ENCODE data around the gene CAPSL. TPM values are rescaled to one million over a fixed set of nuclear protein-coding genes. Genes with fewer than 3 reads are reported as not detected.
"Not testable (repeated sequence)": the region's sequence is repeated elsewhere in the genome, so short reads cannot be mapped to it uniquely, and the experiment has no call there.

Gene CAPSL
- total and polyA plus RNA-seq, 2 experiments from 2014 or later = 0.19 to 4.5 TPM

GRCh38 chr5:35899800-35900199, 38.6 kb downstream of the CAPSL start:
- TF ChIP-seq EZH2phosphoT487 (IDR thresholded peaks at IDR 0.05; ENCODE audit: insufficient read depth, low read depth) = no peak
- no peak for TF ChIP-seq EZH2 (IDR thresholded peaks at IDR 0.05; ENCODE audit: insufficient read depth, poor library complexity, severe bottlenecking)
- Histone ChIP-seq H3K27ac (no peak overlapping the region), H3K4me3 (no peak overlapping the region), H3K36me3 (ENCODE audit: low read depth) (no peaks in the 10 kb centered on the region), H3K27me3 (replicated peaks; ENCODE audit: insufficient read depth) (no peaks in the 10 kb centered on the region), H3K9ac (no peak overlapping the region), H3K9me2 (ENCODE audit: insufficient read depth) (no peaks in the 10 kb centered on the region), H3K4me2 (ENCODE audit: unreplicated experiment) (no peak overlapping the region), H3K79me2 (ENCODE audit: insufficient read depth) (no peaks in the 10 kb centered on the region), H3K4me1 (ENCODE audit: insufficient read depth) (peaks cover 7% of the 10 kb centered on the region; the same call in 1 of the 2 replicates), H2AFZ (no peak overlapping the region), H4K20me1 (ENCODE audit: insufficient read depth) (no peaks in the 10 kb centered on the region), H3K9me3 (ENCODE audit: low read depth) (no peaks in the 10 kb centered on the region), H3F3A (ENCODE audit: insufficient read depth) (0 out of 2 replicates have a peak, but pooled peaks cover 9% of the 10 kb centered on the region)
- 64 to 66% methylated on average over 3 of the region's 3 CpGs for WGBS, 2 experiments (ENCODE audit: low coverage in 1 of 2, low lambda C conversion rate in 2 of 2, missing lambda C conversion rate in 2 of 2)
- no peak for DNase-seq
- in situ Hi-C loops (cut with MboI) = no loop called here

GRCh38 chr5:35898952-35899660, 39.3 kb downstream of the CAPSL start:
- 61 to 62% methylated on average over 7 of the region's 7 CpGs for WGBS, 2 experiments (ENCODE audit: low coverage in 1 of 2, low lambda C conversion rate in 2 of 2, missing lambda C conversion rate in 2 of 2)
- no peak for DNase-seq

GRCh38 chr5:35894131-35894530, 44.3 kb downstream of the CAPSL start:
- no peak overlapping the region for H3K9ac ChIP-seq
- H3K9me2 ChIP-seq (ENCODE audit: insufficient read depth) = no peaks in the 10 kb centered on the region
- TF ChIP-seq EZH2 (IDR thresholded peaks at IDR 0.05; ENCODE audit: insufficient read depth, poor library complexity, severe bottlenecking) (no peak), EZH2phosphoT487 (IDR thresholded peaks at IDR 0.05; ENCODE audit: insufficient read depth, low read depth) (no peak)
- H3K9me3 ChIP-seq (ENCODE audit: low read depth) = no peaks in the 10 kb centered on the region
- H3K27me3 ChIP-seq (replicated peaks; ENCODE audit: insufficient read depth) = no peaks in the 10 kb centered on the region
- peaks cover 4% of the 10 kb centered on the region; the same call in 1 of the 2 replicates for H3K4me1 ChIP-seq (ENCODE audit: insufficient read depth)
- 0 out of 2 replicates have a peak, but pooled peaks cover 4% of the 10 kb centered on the region for H3F3A ChIP-seq (ENCODE audit: insufficient read depth)
- no peaks in the 10 kb centered on the region for H3K36me3 ChIP-seq (ENCODE audit: low read depth)
- no peak overlapping the region for H3K4me2 ChIP-seq (ENCODE audit: unreplicated experiment)
- no peak overlapping the region for H2AFZ ChIP-seq
- H3K79me2 ChIP-seq (ENCODE audit: insufficient read depth) = no peaks in the 10 kb centered on the region
- DNase-seq = no peak
- H4K20me1 ChIP-seq (ENCODE audit: insufficient read depth) = no peaks in the 10 kb centered on the region
- in situ Hi-C loops (cut with MboI) = no loop called here
- WGBS, 2 experiments (ENCODE audit: low coverage in 1 of 2, low lambda C conversion rate in 2 of 2, missing lambda C conversion rate in 2 of 2) = 79 to 81% methylated on average over 5 of the region's 5 CpGs
- H3K4me3 ChIP-seq = no peak overlapping the region
- no peak overlapping the region for H3K27ac ChIP-seq

More at GRCh38 chr5:35898952-35899660, 39.3 kb downstream of the CAPSL start:
- in situ Hi-C loops (cut with MboI) = no loop called here
- H3K79me2 ChIP-seq (ENCODE audit: insufficient read depth) = no peaks in the 10 kb centered on the region
- peak overlapping the region; percentile 17; the same call in 1 of the 2 replicates for H2AFZ ChIP-seq
- H3F3A ChIP-seq (ENCODE audit: insufficient read depth) = 0 out of 2 replicates have a peak, but pooled peaks cover 9% of the 10 kb centered on the region
- no peaks in the 10 kb centered on the region for H3K9me3 ChIP-seq (ENCODE audit: low read depth)
- no peak overlapping the region for H3K27ac ChIP-seq
- H4K20me1 ChIP-seq (ENCODE audit: insufficient read depth) = no peaks in the 10 kb centered on the region
- no peaks in the 10 kb centered on the region for H3K36me3 ChIP-seq (ENCODE audit: low read depth)
- H3K4me2 ChIP-seq (ENCODE audit: unreplicated experiment) = no peak overlapping the region
- H3K4me3 ChIP-seq = no peak overlapping the region
- peaks cover 7% of the 10 kb centered on the region; the same call in 1 of the 2 replicates for H3K4me1 ChIP-seq (ENCODE audit: insufficient read depth)
- H3K9me2 ChIP-seq (ENCODE audit: insufficient read depth) = no peaks in the 10 kb centered on the region
- no peak overlapping the region for H3K9ac ChIP-seq
- TF ChIP-seq EZH2phosphoT487 (IDR thresholded peaks at IDR 0.05; ENCODE audit: insufficient read depth, low read depth) = no peak
- TF ChIP-seq EZH2 (IDR thresholded peaks at IDR 0.05; ENCODE audit: insufficient read depth, poor library complexity, severe bottlenecking) = no peak
- no peaks in the 10 kb centered on the region for H3K27me3 ChIP-seq (replicated peaks; ENCODE audit: insufficient read depth)

- in situ Hi-C loops (cut with MboI); H3K36me3 ChIP-seq (ENCODE audit: low read depth); H3K79me2 ChIP-seq (ENCODE audit: insufficient read depth); H4K20me1 ChIP-seq (ENCODE audit: insufficient read depth); H3K27ac ChIP-seq; H2AFZ ChIP-seq; H3K4me1 ChIP-seq (ENCODE audit: insufficient read depth); H3K9ac ChIP-seq; H3K27me3 ChIP-seq (replicated peaks; ENCODE audit: insufficient read depth); H3F3A ChIP-seq (ENCODE audit: insufficient read depth); DNase-seq; H3K9me2 ChIP-seq (ENCODE audit: insufficient read depth); H3K4me3 ChIP-seq; H3K9me3 ChIP-seq (ENCODE audit: low read depth); H3K4me2 ChIP-seq (ENCODE audit: unreplicated experiment): not testable (repeated sequence)
- 91 to 92% methylated on average over 17 to 20 of the region's 23 CpGs for WGBS, 2 experiments (ENCODE audit: low coverage in 1 of 2, low lambda C conversion rate in 2 of 2, missing lambda C conversion rate in 2 of 2)
Measured at GRCh38 chr5:35892799-35893198, 45.6 kb downstream of the CAPSL start.
